GM11168 (cell line): Measurements from ENCODE around the gene ANKRD27.
"Not testable (repeated sequence)": the region's sequence is repeated elsewhere in the genome, so short reads cannot be mapped to it uniquely, and the experiment has no call there.

Source experiments
- in situ Hi-C: fragments of 300-500 bp; cut with MboI; formaldehyde crosslinking; loops from one replicate; pipeline ENCODE4 v1.12.0; 2022; ENCODE audit warnings: low sequenced_read_pairs; ENCODE audit not compliant: unreplicated experiment

Gene ANKRD27

GRCh38 chr19:32611161-32611560 is 63.8 kb downstream of the ANKRD27 start:
- in situ Hi-C loops: no loop called here

GRCh38 chr19:32607479-32607878 is 67.5 kb downstream of the ANKRD27 start:
- in situ Hi-C loops: no loop called here

- in situ Hi-C loops: no loop called here
Measured at GRCh38 chr19:32606289-32606688, 68.7 kb downstream of the ANKRD27 start.

GRCh38 chr19:32605544-32605943 is 69.4 kb downstream of the ANKRD27 start:
- in situ Hi-C loops: no loop called here

DNA sequence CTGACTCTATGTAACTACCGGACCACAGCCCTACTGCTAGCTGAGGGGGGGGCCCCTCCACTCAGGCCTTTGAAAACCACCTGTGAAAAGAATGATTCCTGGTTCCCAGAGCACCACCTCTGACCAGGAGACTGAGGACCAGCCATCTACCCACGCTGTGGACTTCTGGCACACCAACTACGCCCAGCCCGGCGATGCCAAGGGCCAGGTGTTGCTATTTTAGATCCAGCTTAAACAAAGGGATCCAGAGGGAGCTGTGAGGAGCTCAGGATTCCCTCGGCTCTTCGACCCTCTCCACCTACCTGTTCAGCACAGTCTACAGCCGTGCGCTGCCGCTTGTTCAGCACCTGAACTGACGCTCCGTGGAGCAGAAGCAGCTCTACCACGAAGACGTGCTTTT is 71.0 kb downstream of the ANKRD27 start:
- in situ Hi-C loops: no loop called here

DNA sequence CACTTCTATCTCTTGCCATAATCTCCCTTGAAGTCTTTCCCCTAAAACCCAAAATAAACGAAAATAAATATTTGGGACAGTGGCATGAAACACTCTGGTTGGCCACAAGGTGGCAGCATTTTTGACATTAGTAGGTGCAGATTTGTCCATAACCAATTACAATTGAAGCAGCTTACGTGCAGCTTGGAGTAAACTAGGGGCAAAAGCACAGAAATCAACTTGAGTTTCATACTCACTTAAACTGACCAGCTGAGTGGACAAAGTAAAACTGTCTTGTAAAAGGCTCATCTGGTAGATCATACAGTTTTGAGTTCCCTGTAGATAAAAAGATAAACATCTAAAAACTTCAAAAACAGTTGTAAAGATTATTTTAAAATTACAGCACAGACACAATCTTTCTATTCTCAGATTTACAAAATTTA is 75.2 kb downstream of the ANKRD27 start:
- in situ Hi-C loops: no loop called here

DNA sequence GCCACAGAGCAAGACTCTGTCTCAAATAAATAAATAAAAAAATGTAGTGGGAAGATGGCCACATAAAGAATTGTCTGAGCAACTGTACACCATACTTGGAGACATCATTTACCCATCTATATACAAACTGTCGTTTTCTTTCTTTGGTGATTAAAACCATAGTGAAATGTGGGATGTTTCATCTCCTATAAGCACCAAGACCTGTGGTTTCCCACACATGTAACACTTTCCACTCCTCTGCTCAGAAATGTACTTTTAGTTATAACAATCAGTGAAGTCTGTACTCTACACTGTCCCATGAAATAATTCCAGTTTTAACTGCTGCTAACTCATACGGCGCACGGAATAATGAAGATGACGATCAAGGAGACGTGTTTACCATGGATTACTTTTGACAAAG is 75.7 kb downstream of the ANKRD27 start:
- in situ Hi-C loops: no loop called here

GRCh38 chr19:32598022-32598421 is 77.0 kb downstream of the ANKRD27 start:
- in situ Hi-C loops: no loop called here

DNA sequence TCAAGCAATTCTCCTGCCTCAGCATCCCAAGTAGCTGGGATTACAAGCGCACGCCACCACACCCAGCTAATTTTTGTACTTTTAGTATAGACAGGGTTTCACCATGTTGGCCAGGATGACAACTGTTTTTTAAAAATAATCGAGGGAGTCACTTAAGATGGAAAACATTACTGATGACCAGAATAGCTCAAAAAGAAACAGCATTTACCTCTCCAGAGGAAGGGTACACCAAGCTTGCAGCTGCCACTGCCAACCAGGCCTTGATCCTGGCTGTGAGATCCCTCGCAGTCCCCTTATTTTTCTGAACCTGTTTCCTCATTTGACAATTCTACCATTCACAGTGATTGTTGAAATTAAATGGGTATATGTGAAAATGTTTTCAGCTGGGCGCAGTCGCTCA is 79.5 kb downstream of the ANKRD27 start:
- in situ Hi-C loops: no loop called here

DNA sequence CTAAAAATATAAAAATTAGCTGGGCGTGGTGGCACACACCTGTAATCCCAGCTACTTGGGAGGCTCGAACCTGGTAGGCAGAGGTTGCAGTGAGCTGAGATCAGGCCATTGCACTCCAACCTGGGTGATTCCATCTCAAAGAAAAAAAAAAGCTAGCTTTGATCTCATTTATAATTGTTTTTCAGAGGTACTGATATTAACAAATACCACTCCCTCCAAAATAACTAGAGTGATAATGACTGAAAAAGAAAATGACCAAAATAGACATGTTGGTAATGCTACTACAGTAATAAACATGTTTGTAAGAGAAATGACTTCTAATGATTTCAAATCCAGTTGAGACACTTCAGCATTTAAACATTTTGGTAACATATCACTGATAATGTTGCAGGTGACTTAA is 81.0 kb downstream of the ANKRD27 start:
- in situ Hi-C loops: no loop called here

GRCh38 chr19:32587747-32588504 is 87.1 kb downstream of the ANKRD27 start:
- in situ Hi-C loops: not testable (repeated sequence)

GRCh38 chr19:32581705-32582179 is 93.2 kb downstream of the ANKRD27 start:
- in situ Hi-C loops: no loop called here

DNA sequence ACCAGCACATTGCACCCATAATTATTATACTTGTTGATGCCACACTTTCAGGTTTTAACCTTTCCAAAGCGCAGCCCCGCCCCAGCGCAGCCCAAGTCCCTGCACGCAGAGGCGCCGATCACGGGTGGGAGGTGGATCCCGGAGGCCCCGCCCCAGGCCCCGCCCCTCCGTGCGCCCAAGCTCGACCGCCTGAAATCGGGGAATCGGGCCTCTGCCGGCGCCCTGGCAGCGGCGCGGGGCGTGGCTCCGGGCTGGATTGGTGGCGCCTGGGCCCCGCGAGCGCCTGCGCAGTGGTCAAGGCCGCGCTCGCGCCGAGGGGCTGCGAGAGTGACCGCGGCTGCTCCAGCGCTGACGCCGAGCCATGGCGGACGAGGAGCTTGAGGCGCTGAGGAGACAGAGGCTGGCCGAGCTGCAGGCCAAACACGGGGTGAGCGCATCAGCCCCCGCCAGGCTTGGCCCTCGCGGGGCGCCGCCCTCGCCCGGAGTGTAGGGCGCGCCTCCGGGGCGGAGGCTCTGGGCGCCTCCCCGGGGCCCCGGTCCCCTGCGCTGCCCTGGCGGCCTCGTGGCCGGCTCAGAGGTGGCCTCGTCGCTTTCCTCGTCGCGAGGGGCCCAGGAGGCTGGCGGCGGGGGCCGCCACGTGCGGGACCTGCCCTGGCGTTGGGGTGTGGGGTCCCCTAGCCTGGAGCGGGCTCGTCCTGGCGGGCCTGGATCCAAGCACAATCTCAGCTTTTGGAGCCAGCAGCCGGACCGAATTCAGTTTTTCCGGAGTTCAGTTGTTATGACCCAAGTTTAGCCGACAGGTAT is 93.9 kb downstream of the ANKRD27 start, which contains the start of gene PDCD5:
Gene PDCD5 (plus strand): TSS at position 290 of the 804 bp plus-strand sequence. CDS start 72 bp downstream, at position 362.
- in situ Hi-C loops: no loop called here

- in situ Hi-C loops: no loop called here
Measured at GRCh38 chr19:32580353-32580900, 94.6 kb downstream of the ANKRD27 start.

- in situ Hi-C loops: no loop called here
Measured at GRCh38 chr19:32576790-32577189, 98.2 kb downstream of the ANKRD27 start.

DNA sequence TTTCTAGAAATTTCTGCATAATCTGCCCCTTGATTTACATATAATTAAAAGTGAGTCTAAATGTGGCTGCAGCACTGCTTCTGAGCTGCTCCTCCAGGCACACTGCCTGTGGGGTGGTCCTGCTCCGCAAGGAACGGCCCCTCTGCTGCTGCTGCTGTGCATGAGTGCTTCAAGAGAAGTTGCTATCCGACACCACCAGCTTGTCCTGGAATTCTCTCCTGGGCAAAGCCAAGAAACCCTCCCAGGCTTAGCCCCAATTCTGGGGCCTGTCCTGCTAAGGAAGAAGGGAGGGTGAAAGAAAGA is 101.5 kb downstream of the ANKRD27 start:
- in situ Hi-C loops: loop anchor here (25.0 kb wide), 1 partner anchor 211 kb away; no protein-coding TSS in a partner anchor

GRCh38 chr19:32572700-32573491 is 102.1 kb downstream of the ANKRD27 start:
- in situ Hi-C loops: loop anchor here (25.0 kb wide), 1 partner anchor 211 kb away; no protein-coding TSS in a partner anchor

DNA sequence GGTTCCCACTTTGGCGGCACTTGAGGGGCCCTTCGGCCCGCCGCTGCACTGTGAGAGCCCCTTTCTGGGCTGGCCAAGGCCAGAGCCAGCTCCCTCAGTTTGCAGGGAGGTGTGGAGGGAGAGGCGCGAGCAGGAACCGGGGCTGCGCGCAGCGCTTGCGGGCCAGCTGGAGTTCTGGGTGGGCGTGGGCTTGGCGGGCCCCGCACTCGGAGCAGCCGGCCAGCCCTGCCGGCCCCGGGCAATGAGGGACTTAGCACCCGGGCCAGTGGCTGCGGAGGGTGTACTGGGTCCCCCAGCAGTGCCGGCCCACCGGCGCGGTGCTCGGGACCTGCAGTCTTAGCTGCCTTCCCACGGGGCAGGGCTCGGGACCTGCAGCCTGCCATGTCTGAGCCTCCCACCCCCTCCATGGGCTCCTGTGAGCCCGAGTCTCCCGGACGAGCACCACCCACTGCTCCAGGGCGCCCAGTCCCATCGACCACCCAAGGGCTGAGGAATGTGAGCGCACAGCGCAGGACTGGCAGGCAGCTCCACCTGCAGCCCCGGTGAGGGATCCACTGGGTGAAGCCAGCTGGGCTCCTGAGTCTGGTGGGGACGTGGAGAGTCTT is 103.4 kb downstream of the ANKRD27 start:
- in situ Hi-C loops: loop anchor here (25.0 kb wide), 1 partner anchor 209 kb away; no protein-coding TSS in a partner anchor

DNA sequence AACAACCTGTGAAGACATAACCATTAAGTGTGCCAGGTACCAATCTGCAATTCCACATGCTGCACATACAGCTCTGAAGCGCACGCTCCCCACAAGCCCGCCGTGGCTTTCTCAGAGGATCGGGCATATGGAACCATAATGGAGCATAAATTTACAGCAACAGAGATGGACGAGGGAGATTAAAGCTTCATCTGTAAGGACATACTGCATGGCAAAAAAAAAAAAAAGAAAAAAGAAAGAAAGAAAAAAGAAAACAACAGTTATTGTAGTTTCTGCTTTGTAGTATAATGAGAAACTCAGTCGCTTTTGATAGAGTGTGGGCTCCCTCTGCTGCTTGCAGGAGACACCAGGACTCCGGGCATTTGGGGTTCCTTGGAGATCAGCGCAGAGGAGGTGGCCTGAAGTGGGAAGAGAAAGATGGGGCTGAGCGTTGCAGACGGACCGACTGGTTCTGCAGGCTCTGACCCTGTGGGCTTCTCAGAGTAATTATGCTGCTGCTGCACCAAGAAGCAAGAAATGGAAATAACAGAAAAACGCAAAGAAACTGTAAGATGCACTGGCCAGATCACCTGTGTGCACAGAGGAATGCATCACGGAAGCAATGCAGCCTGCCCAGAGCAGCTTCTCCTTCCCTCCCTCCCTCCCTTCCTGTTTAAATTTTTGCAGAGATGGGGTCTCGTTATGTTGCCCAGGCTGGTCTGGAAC is 104.7 kb downstream of the ANKRD27 start:
- in situ Hi-C loops: loop anchor here (25.0 kb wide), 1 partner anchor 208 kb away; no protein-coding TSS in a partner anchor
